Suprapubic skin (tissue), 4 donors: ENCODE measurements around the gene PSMD3.
"Not testable (repeated sequence)": the region's sequence is repeated elsewhere in the genome, so short reads cannot be mapped to it uniquely, and the experiment has no call there.

ENCODE experiments used
- EP300 ChIP-seq: sonication (generic); formaldehyde crosslinking; IDR thresholded peaks from one replicate; pipeline ENCODE4 v1.6.1; 2017; ENCODE audit warnings: antibody characterized with exemption
- POLR2A ChIP-seq, 2 donors: fragments of 450-650 bp; IDR thresholded peaks; one replicate each; pipeline ENCODE4 v1.6.1; 2017; ENCODE audit warnings: antibody characterized with exemption in 2 of 2, mild to moderate bottlenecking in 2 of 2, moderate library complexity in 2 of 2
- POLR2AphosphoS5 ChIP-seq, 3 donors: sonication (generic); formaldehyde crosslinking; IDR thresholded peaks; one replicate each; pipeline ENCODE4 v1.6.1; 2017; ENCODE audit warnings: antibody characterized with exemption in 3 of 3

DNA sequence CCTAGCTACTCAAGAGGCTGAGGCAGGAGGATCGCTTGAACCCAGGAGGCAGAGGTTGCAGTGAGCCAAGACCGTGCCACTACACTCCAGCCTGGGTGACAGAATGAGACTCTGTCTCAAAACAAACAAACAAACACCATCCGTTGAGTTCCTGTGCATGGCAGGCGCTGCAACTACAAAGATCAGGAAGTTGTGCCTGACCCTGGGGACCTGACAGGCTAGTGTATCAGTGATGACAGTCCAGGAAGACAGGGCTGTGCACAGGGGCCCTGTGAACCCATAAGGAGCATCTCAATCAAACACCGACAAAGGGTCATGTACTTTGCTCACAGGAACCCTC is 32.1 kb upstream of the PSMD3 start:
- TF ChIP-seq POLR2A (IDR thresholded peaks at IDR 0.05); EP300; POLR2AphosphoS5 (IDR thresholded peaks at IDR 0.05): not testable (repeated sequence)
